ENCODE measurements around the gene SLC24A5.

SLC24A5 gene

GRCh38 chr15:48112242-48112641 lies 8.5 kb upstream of the SLC24A5 start:
- DNase-seq (ENCODE audit: low read depth) = no peak

GRCh38 chr15:48119277-48119676 lies 1.5 kb upstream of the SLC24A5 start:
- DNase-seq (ENCODE audit: low read depth) = no peak

GRCh38 chr15:48121849-48122248 lies 1.1 kb downstream of the SLC24A5 start:
- DNase-seq (ENCODE audit: low read depth) = no peak

GRCh38 chr15:48126667-48127355 lies 6.0 kb downstream of the SLC24A5 start:
- no peak for DNase-seq (ENCODE audit: low read depth)

- no peak for DNase-seq (ENCODE audit: low read depth)
Measured at GRCh38 chr15:48131324-48131723, 10.5 kb downstream of the SLC24A5 start.

- no peak for DNase-seq (ENCODE audit: low read depth)
Measured at GRCh38 chr15:48132874-48133273, 12.1 kb downstream of the SLC24A5 start.

- no peak for DNase-seq (ENCODE audit: low read depth)
Measured at GRCh38 chr15:48143856-48144255, 23.1 kb downstream of the SLC24A5 start.

GRCh38 chr15:48144889-48145288 lies 24.1 kb downstream of the SLC24A5 start:
- DNase-seq (ENCODE audit: low read depth) = no peak

- no peak for DNase-seq (ENCODE audit: low read depth)
Measured at GRCh38 chr15:48145923-48146322, 25.1 kb downstream of the SLC24A5 start.

GRCh38 chr15:48147358-48147757 lies 26.6 kb downstream of the SLC24A5 start:
- DNase-seq (ENCODE audit: low read depth) = no peak

GRCh38 chr15:48149858-48150257 lies 29.1 kb downstream of the SLC24A5 start:
- DNase-seq (ENCODE audit: low read depth) = no peak

GRCh38 chr15:48153526-48153925 lies 32.7 kb downstream of the SLC24A5 start:
- no peak for DNase-seq (ENCODE audit: low read depth)

- DNase-seq (ENCODE audit: low read depth) = no peak
Measured at GRCh38 chr15:48168616-48169015, 47.8 kb downstream of the SLC24A5 start.

- no peak for DNase-seq (ENCODE audit: low read depth)
Measured at GRCh38 chr15:48170981-48171380, 50.2 kb downstream of the SLC24A5 start.

- no peak for DNase-seq (ENCODE audit: low read depth)
Measured at GRCh38 chr15:48175126-48175525, 54.3 kb downstream of the SLC24A5 start.

- DNase-seq (ENCODE audit: low read depth) = no peak
Measured at GRCh38 chr15:48176112-48176511, 55.3 kb downstream of the SLC24A5 start.

GRCh38 chr15:48176957-48177356 lies 56.2 kb downstream of the SLC24A5 start:
- DNase-seq (ENCODE audit: low read depth) = no peak

- DNase-seq (ENCODE audit: low read depth) = no peak
Measured at GRCh38 chr15:48177383-48177765, 56.6 kb downstream of the SLC24A5 start.

GRCh38 chr15:48177766-48178647 lies 57.2 kb downstream of the SLC24A5 start, which contains the start of gene MYEF2:
Gene MYEF2 (minus strand): TSS chr15:48178295. CDS start chr15:48178237, 58 bp downstream.
- no peak for DNase-seq (ENCODE audit: low read depth)

- no peak for DNase-seq (ENCODE audit: low read depth)
Measured at GRCh38 chr15:48178648-48178931, 57.8 kb downstream of the SLC24A5 start.

- DNase-seq (ENCODE audit: low read depth) = no peak
Measured at GRCh38 chr15:48182749-48183148, 62.0 kb downstream of the SLC24A5 start.

GRCh38 chr15:48185529-48185928 lies 64.7 kb downstream of the SLC24A5 start:
- DNase-seq (ENCODE audit: low read depth) = no peak

- DNase-seq (ENCODE audit: low read depth) = no peak
Measured at GRCh38 chr15:48186271-48186670, 65.5 kb downstream of the SLC24A5 start.

All from GM04503 (cell line).